WTC11 (cell line): Measurements from ENCODE around the gene USP38. TPM values are rescaled to one million over a fixed set of nuclear protein-coding genes. Genes with fewer than 3 reads are reported as not detected.

Experiments
- ATAC-seq: fragments of 200-7000 bp; cut with Tn5 transposase; 2 replicates; pipeline ENCODE4 v1.10.0; 2021; ENCODE audit warnings: mild to moderate bottlenecking, moderate library complexity
- CTCF ChIA-PET: fragments of 300-600 bp; sonication (Branson Sonifier 250); formaldehyde crosslinking; loops from one replicate; lab custom pipeline; 2021; ENCODE audit warnings: antibody characterized with exemption; lab: Charles Lee
- POLR2A ChIA-PET: fragments of 350-600 bp; sonication (Branson Sonifier 250); formaldehyde crosslinking; loops from one replicate; lab custom pipeline; 2021; ENCODE audit warnings: antibody characterized with exemption; lab: Charles Lee
- DNase-seq: peaks from one replicate; pipeline ENCODE4 v3.0.0; 2021; ENCODE audit warnings: low spot score
- H3K27ac Mint-ChIP-seq: 2 replicates; pipeline ENCODE4 v1.8.0; 2021; ENCODE audit warnings: mixed read lengths
- H3K27me3 Mint-ChIP-seq: 2 replicates; pipeline ENCODE4 v1.8.0; 2021; ENCODE audit warnings: low read depth, mild to moderate bottlenecking, moderate library complexity, mixed read lengths
- H3K36me3 Mint-ChIP-seq: 2 replicates; pipeline ENCODE4 v1.8.0; 2021; ENCODE audit warnings: mixed read lengths
- H3K4me1 Mint-ChIP-seq: 2 replicates; pipeline ENCODE4 v1.8.0; 2022; ENCODE audit warnings: mixed read lengths
- H3K4me3 Mint-ChIP-seq: 2 replicates; pipeline ENCODE4 v1.8.0; 2021; ENCODE audit warnings: mild to moderate bottlenecking, moderate library complexity, mixed read lengths
- H3K9me3 Mint-ChIP-seq: 2 replicates; pipeline ENCODE4 v1.8.0; 2021; ENCODE audit warnings: mixed read lengths
- CTCF ChIP-seq: fragments of 200-600 bp; IDR thresholded peaks from 2 replicates; pipeline ENCODE4 v1.8.0; 2022; ENCODE audit warnings: antibody characterized with exemption
- FOXJ3 ChIP-seq: sonication (generic); formaldehyde crosslinking; IDR thresholded peaks from 2 replicates; pipeline ENCODE4 v1.9.0; 2021; ENCODE audit warnings: missing genetic modification reagents, mild to moderate bottlenecking, borderline replicate concordance
- IRF2 ChIP-seq: sonication (generic); formaldehyde crosslinking; IDR thresholded peaks from 2 replicates; pipeline ENCODE4 v1.8.0; 2022; ENCODE audit warnings: low read depth, missing genetic modification reagents, borderline replicate concordance
- MAX ChIP-seq: sonication (generic); formaldehyde crosslinking; IDR thresholded peaks from 2 replicates; pipeline ENCODE4 v1.8.0; 2022; ENCODE audit warnings: mild to moderate bottlenecking, missing genetic modification reagents
- MYBL2 ChIP-seq: sonication (generic); formaldehyde crosslinking; IDR thresholded peaks from 2 replicates; pipeline ENCODE4 v1.8.1; 2023; ENCODE audit warnings: mild to moderate bottlenecking, moderate library complexity, missing genetic modification reagents
- SP1 ChIP-seq: sonication (generic); formaldehyde crosslinking; conservative IDR thresholded peaks from 2 replicates; pipeline ENCODE4 v1.8.1; 2022; ENCODE audit warnings: missing genetic modification reagents
- ZNF232 ChIP-seq: sonication (generic); formaldehyde crosslinking; IDR thresholded peaks from 2 replicates; pipeline ENCODE4 v1.8.0; 2022; ENCODE audit warnings: mild to moderate bottlenecking, missing genetic modification reagents
- ZNF416 ChIP-seq: fragments of 250-450 bp; sonication (Bioruptor Pico); IDR thresholded peaks from 2 replicates; pipeline ENCODE4 v1.9.0; 2021; ENCODE audit warnings: mild to moderate bottlenecking, inconsistent platforms
- total RNA-seq: library from RNA; stranded (reverse); gene quantifications from 3 replicates; pipeline ENCODE4 v1.2.3, GENCODE V29; 2021
- TF ChIP-seq, protein P1 (sequence below): fragments of 250-450 bp; sonication (Bioruptor Pico); IDR thresholded peaks from 2 replicates; pipeline ENCODE4 v1.9.0; 2021; ENCODE audit warnings: mild to moderate bottlenecking, borderline replicate concordance
- TF ChIP-seq, protein P2 (sequence below): sonication (generic); formaldehyde crosslinking; IDR thresholded peaks from 2 replicates; pipeline ENCODE4 v1.8.1; 2022; ENCODE audit warnings: missing genetic modification reagents, borderline replicate concordance
- TF ChIP-seq, protein P3 (sequence below): sonication (generic); formaldehyde crosslinking; IDR thresholded peaks from 2 replicates; pipeline ENCODE4 v1.8.0; 2022; ENCODE audit warnings: mild to moderate bottlenecking, missing genetic modification reagents
- TF ChIP-seq, protein P4 (sequence below): sonication (generic); formaldehyde crosslinking; conservative IDR thresholded peaks from 2 replicates; pipeline ENCODE4 v1.8.1; 2023; ENCODE audit warnings: mild to moderate bottlenecking, low read depth, missing genetic modification reagents, moderate library complexity

USP38 gene
- total RNA-seq, 1 experiment from 2014 or later: 10.3 TPM

DNA sequence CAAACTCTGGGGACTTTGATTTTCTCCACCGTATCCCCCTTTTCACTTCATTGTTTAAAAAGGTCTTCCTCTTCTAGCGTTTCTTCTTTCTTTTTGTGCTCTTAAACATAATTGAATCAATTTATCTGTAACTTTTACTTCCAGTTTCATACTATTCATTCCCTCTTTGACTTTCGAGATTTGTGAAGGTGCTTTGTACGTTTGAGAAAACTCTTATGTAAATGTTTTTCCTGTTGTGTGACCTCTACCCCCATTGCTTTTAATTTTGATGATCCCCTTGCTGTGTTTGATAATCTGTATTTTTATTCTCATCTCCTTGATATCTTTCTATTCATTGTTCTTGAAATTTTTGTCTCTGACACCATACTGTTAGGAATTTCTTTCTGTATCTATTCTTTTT, 4.8 kb downstream of the USP38 start (continued):
- TF ChIP-seq, protein P1, sequence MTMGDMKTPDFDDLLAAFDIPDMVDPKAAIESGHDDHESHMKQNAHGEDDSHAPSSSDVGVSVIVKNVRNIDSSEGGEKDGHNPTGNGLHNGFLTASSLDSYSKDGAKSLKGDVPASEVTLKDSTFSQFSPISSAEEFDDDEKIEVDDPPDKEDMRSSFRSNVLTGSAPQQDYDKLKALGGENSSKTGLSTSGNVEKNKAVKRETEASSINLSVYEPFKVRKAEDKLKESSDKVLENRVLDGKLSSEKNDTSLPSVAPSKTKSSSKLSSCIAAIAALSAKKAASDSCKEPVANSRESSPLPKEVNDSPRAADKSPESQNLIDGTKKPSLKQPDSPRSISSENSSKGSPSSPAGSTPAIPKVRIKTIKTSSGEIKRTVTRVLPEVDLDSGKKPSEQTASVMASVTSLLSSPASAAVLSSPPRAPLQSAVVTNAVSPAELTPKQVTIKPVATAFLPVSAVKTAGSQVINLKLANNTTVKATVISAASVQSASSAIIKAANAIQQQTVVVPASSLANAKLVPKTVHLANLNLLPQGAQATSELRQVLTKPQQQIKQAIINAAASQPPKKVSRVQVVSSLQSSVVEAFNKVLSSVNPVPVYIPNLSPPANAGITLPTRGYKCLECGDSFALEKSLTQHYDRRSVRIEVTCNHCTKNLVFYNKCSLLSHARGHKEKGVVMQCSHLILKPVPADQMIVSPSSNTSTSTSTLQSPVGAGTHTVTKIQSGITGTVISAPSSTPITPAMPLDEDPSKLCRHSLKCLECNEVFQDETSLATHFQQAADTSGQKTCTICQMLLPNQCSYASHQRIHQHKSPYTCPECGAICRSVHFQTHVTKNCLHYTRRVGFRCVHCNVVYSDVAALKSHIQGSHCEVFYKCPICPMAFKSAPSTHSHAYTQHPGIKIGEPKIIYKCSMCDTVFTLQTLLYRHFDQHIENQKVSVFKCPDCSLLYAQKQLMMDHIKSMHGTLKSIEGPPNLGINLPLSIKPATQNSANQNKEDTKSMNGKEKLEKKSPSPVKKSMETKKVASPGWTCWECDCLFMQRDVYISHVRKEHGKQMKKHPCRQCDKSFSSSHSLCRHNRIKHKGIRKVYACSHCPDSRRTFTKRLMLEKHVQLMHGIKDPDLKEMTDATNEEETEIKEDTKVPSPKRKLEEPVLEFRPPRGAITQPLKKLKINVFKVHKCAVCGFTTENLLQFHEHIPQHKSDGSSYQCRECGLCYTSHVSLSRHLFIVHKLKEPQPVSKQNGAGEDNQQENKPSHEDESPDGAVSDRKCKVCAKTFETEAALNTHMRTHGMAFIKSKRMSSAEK: no peak
- TF ChIP-seq FOXJ3: no peak
- TF ChIP-seq CTCF: no peak
- TF ChIP-seq, protein P2, sequence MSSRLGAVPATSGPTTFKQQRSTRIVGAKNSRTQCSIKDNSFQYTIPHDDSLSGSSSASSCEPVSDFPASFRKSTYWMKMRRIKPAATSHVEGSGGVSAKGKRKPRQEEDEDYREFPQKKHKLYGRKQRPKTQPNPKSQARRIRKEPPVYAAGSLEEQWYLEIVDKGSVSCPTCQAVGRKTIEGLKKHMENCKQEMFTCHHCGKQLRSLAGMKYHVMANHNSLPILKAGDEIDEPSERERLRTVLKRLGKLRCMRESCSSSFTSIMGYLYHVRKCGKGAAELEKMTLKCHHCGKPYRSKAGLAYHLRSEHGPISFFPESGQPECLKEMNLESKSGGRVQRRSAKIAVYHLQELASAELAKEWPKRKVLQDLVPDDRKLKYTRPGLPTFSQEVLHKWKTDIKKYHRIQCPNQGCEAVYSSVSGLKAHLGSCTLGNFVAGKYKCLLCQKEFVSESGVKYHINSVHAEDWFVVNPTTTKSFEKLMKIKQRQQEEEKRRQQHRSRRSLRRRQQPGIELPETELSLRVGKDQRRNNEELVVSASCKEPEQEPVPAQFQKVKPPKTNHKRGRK (CRISPR knock-in tag): no peak
- no peak for TF ChIP-seq MAX (CRISPR knock-in tag)
- TF ChIP-seq, protein P3, sequence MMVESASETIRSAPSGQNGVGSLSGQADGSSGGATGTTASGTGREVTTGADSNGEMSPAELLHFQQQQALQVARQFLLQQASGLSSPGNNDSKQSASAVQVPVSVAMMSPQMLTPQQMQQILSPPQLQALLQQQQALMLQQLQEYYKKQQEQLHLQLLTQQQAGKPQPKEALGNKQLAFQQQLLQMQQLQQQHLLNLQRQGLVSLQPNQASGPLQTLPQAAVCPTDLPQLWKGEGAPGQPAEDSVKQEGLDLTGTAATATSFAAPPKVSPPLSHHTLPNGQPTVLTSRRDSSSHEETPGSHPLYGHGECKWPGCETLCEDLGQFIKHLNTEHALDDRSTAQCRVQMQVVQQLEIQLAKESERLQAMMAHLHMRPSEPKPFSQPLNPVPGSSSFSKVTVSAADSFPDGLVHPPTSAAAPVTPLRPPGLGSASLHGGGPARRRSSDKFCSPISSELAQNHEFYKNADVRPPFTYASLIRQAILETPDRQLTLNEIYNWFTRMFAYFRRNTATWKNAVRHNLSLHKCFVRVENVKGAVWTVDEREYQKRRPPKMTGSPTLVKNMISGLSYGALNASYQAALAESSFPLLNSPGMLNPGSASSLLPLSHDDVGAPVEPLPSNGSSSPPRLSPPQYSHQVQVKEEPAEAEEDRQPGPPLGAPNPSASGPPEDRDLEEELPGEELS (CRISPR knock-in tag): no peak
- TF ChIP-seq, all 79 proteins: peak for 0

- Mint-ChIP-seq H3K4me1 (no peaks in the 10 kb centered on the region), H3K27me3 (no peaks in the 10 kb centered on the region), H3K36me3 (peaks cover 52% of the 10 kb centered on the region), H3K4me3 (no peak overlapping the region), H3K9me3 (no peaks in the 10 kb centered on the region), H3K27ac (no peak overlapping the region)
- no peak for ATAC-seq
- TF ChIP-seq, protein P2 (CRISPR knock-in tag): no peak
- no peak for TF ChIP-seq MYBL2 (CRISPR knock-in tag)
- no peak for TF ChIP-seq ZNF416 (CRISPR knock-in tag)
- TF ChIP-seq, protein P3 (CRISPR knock-in tag): no peak
- no peak for TF ChIP-seq SP1
- no peak for TF ChIP-seq ZNF232 (CRISPR knock-in tag)
- TF ChIP-seq, protein P4, sequence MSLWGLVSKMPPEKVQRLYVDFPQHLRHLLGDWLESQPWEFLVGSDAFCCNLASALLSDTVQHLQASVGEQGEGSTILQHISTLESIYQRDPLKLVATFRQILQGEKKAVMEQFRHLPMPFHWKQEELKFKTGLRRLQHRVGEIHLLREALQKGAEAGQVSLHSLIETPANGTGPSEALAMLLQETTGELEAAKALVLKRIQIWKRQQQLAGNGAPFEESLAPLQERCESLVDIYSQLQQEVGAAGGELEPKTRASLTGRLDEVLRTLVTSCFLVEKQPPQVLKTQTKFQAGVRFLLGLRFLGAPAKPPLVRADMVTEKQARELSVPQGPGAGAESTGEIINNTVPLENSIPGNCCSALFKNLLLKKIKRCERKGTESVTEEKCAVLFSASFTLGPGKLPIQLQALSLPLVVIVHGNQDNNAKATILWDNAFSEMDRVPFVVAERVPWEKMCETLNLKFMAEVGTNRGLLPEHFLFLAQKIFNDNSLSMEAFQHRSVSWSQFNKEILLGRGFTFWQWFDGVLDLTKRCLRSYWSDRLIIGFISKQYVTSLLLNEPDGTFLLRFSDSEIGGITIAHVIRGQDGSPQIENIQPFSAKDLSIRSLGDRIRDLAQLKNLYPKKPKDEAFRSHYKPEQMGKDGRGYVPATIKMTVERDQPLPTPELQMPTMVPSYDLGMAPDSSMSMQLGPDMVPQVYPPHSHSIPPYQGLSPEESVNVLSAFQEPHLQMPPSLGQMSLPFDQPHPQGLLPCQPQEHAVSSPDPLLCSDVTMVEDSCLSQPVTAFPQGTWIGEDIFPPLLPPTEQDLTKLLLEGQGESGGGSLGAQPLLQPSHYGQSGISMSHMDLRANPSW (CRISPR knock-in tag): no peak
- no peak for TF ChIP-seq IRF2
- ChIA-PET CTCF (no interaction called here), POLR2A (no interaction called here)
- no peak for DNase-seq
These were observed 10.9 kb downstream of the USP38 start for GRCh38 chr4:143195581-143195980.
